Measurements from ENCODE around the gene ROBO3.

ROBO3 gene

DNA sequence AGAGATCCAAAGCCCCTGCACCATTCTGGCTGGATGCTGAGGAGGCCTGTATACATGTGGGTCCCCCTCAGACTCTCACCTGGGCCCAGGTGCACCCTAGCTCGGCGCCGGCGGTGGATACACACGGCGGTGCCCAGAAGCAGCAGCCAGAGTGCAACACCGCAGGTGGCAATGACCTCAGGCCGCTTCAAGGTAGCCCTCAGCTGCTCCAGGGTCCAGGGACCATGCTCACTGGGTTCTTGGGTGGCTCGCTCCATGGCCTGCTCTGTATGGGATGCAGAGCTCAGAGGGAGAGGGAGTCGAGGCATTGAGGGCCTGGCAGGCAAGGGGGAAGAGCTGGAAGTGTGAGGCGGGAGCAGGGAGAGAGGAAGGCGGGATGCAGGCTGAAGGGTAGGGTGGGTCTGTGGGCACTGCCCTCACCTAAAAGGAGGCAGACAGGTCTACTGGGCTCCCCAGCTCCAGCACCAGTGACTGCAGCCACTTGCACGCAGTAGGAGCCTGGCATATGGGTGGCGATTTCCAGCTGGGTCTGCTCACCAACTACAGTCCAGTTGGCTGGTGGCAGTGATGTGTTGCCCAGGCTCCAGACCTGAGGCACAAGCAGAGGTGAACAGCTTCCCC, 28.7 kb downstream of the ROBO3 start:
- FAIRE-seq (no peak), DNase-seq (ENCODE audit: insufficient read length, low spot score) (no peak)
- TF ChIP-seq, protein P1, sequence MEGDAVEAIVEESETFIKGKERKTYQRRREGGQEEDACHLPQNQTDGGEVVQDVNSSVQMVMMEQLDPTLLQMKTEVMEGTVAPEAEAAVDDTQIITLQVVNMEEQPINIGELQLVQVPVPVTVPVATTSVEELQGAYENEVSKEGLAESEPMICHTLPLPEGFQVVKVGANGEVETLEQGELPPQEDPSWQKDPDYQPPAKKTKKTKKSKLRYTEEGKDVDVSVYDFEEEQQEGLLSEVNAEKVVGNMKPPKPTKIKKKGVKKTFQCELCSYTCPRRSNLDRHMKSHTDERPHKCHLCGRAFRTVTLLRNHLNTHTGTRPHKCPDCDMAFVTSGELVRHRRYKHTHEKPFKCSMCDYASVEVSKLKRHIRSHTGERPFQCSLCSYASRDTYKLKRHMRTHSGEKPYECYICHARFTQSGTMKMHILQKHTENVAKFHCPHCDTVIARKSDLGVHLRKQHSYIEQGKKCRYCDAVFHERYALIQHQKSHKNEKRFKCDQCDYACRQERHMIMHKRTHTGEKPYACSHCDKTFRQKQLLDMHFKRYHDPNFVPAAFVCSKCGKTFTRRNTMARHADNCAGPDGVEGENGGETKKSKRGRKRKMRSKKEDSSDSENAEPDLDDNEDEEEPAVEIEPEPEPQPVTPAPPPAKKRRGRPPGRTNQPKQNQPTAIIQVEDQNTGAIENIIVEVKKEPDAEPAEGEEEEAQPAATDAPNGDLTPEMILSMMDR (IDR thresholded peaks at IDR 0.05; ENCODE audit: insufficient read depth, missing control alignments) = no peak

DNA sequence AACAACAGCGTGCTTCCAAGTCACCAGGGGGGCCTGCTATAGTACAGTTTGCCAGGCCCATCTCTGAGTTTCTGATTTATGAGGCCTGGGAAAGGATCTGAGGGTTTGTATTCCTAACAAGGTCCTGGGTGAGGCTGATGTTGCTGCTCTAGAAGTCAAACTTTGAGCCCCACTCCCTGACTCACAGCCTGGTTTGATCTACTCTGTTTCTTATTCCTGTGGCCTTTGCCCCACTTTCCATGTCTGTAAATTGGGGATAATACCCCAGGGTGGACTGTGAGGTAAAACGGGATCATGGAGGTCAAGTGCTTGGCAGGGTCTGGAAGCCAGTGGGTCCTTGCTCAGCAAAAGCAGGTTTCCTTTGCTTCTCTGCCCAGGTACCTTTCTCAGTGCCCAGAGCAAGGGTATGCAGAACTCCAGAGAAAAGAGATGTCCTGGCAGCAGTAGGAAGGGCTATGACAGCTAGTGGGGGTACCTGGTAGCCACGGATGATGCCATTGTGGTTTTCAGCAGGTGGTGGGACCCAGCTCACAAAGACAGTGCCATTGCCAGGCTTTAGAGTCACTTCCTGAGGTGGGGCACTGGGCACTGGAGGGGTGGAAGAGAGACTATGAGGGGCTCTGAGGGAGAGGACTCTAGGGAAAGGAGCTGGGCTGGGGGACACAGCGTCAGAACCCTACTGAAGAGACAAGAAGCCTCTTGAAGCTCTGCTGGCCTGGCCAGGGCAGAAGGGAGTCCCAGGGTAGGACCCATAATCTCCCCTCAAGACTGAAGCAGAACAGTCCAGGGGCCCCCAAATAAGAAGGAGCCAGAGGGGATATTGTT, 29.6 kb downstream of the ROBO3 start:
- FAIRE-seq (no peak), DNase-seq (ENCODE audit: insufficient read length, low spot score) (no peak)
- TF ChIP-seq, protein P1 (IDR thresholded peaks at IDR 0.05; ENCODE audit: insufficient read depth, missing control alignments) = no peak

DNA sequence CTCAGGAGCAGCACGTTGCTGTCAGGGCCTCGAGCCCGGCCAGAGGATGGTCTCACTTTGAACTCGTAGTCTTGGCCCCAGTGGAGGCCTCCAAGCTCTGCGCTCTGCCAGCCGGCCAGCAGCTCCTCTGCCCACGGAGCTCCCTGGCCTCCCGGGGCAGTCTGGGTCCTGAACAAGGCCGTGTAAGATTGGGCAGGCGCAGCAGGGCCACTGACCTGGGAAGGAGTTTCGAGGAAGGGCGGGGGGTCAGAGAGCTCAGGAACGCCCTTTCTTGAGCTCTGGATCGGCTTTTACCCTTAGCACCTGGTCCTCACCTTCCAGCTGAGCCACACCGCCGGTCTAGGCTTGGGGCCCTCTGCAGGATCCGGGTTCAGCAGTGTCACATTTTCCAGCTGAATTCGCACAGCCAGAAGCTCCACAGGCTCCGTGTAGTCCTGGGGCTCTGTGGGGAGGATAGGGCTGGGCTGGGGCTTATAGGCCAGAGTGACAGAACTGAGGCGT, 30.3 kb downstream of the ROBO3 start:
- TF ChIP-seq, protein P1 (IDR thresholded peaks at IDR 0.05; ENCODE audit: insufficient read depth, missing control alignments) = no peak
- DNase-seq (ENCODE audit: insufficient read length, low spot score) = peak; percentile 4
- no peak for FAIRE-seq

DNA sequence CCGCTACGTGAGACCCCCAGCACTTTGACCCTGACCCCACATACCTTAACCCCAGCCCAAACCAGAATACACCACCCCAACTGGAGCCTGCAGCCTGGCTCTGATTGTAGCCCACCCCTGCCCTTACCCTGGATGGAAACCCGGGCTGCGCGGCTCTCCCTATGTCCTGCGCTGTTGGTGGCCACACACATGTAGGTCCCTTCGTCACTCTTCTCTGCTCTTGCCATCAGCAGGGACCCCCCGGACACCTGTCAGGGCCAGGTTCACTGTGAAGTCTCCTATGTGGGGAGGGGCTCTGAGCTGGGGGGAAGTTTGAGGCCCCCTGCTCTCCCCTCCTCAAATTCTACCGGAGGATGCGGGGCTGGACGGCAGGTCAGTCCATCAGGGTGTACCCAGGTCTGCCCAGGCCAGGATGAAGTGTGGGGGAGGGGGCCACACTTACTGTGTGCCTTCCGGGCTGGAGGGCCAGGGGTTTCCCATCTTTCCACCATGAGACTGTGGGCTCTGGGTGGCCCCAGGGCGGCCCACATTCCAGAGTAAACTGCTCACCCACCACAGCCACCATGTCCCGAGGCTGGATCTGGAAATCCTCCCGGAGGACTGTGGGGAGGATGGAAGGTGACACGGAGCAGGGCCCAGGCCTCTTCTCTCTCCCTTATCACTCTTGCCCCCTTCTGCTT, 31.0 kb downstream of the ROBO3 start:
- TF ChIP-seq, protein P1 (IDR thresholded peaks at IDR 0.05; ENCODE audit: insufficient read depth, missing control alignments) = no peak
- FAIRE-seq (no peak), DNase-seq (ENCODE audit: insufficient read length, low spot score) (peak; percentile 4)

DNA sequence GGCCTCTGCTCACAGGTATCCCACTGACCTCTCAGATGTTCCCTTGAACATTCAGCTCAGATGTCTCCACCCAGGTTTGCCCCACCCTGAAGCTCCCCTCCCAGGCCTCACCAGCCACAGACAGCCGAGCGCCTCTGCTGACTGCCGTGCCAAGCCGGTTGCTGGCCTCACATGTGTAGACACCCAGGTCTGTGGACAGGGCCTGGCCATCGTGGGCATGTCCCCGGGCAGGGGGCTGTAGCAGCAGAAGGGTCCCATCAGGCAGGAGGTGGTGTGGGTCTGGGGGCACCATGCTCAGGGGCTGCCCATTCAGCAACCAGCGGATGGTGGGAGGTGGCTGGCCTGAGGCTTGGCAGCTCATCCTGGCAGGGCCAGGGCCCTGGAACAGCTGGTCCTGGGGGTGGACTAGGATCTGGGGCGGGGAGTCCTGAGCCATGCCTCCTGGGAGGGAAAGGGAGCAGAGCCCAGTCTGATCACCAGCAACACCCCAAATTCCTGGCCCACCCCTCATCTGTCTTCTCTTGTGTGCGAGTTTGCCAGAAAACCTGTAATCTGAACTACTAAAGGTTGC, 31.7 kb downstream of the ROBO3 start:
- FAIRE-seq (no peak), DNase-seq (ENCODE audit: insufficient read length, low spot score) (no peak)
- TF ChIP-seq, protein P1 (IDR thresholded peaks at IDR 0.05; ENCODE audit: insufficient read depth, missing control alignments) = no peak

DNA sequence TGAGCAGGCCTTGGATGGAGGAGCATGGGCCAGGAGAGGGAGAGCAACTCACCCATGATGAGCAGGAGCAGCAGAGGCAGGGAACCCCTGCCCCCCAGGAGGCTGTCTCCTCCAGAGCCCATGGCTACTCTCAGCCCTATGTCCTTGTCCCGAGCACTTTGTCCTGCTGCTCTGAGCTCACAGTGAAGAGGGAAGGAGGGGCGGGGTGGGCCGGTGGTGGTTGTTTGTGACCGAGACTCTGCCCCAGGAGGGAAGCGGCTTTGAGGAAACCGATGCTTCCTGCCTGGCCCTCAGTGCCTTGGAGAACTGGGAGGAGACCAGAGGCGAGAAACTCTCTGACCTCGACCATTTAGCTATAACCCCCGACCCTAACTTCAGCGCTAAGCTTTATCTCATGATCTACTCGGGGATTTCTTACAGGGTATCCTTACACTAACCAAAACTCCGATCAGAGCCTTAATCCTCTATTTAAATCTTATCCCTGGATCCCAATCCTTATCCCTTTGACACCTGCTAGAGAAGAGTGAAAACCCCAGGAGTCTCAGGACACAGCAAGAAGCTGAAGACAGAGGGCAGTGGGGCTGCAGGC, 32.5 kb downstream of the ROBO3 start, which contains the start of gene ROBO4:
Gene ROBO4 (minus strand): TSS at position 192 of the 589 bp plus-strand sequence. CDS start 70 bp downstream, at position 122.
- TF ChIP-seq, protein P1 (IDR thresholded peaks at IDR 0.05; ENCODE audit: insufficient read depth, missing control alignments) = no peak
- DNase-seq (ENCODE audit: insufficient read length, low spot score) (peak; percentile 53), FAIRE-seq (peak; percentile 96)

Measured in D721Med (cell line).